ENCODE results near the gene SRSF4. TPM values are rescaled to one million over a fixed set of nuclear protein-coding genes. Genes with fewer than 3 reads are reported as not detected.

SRSF4 gene
- total and polyA plus RNA-seq, 2 donors (not counting 1 experiment from before 2014, with no cell fraction given) = 51.4 to 61.9 TPM

- DNase-seq (ENCODE audit: low read depth in 2 of 2) = peak; percentile 49 to 58
- H3K4me2 ChIP-seq (ENCODE audit: extremely low read depth, insufficient read depth, low read length) = peak overlapping the region; percentile 83
- no peaks in the 10 kb centered on the region for H3K27me3 ChIP-seq (ENCODE audit: control insufficient read depth, insufficient read depth, low read length)
- H3K27ac ChIP-seq (ENCODE audit: insufficient read depth, low read length) = peak overlapping the region; percentile 79
- peaks cover 9% of the 10 kb centered on the region for H3K4me1 ChIP-seq (ENCODE audit: control insufficient read depth, extremely low read depth, insufficient read depth, low read length)
- peak overlapping the region; percentile 57 to 77 (median 68) for H3K4me3 ChIP-seq (replicated peaks in 1 of 4; ENCODE audit: control extremely low read depth in 1 of 4, insufficient read depth in 1 of 4, low read depth in 3 of 4, low read length in 4 of 4)
- no peak for TF ChIP-seq CTCF (conservative IDR thresholded peaks at IDR 0.05 in 1 of 2, IDR thresholded peaks at IDR 0.05 in 1 of 2; ENCODE audit: low read depth in 1 of 2, low read length in 2 of 2)
- TF ChIP-seq EZH2 (IDR thresholded peaks at IDR 0.05; ENCODE audit: low read length, missing control alignments) = no peak
- H3K36me3 ChIP-seq (ENCODE audit: control insufficient read depth, insufficient read depth, low read length) = peaks cover 7% of the 10 kb centered on the region
- H3K9ac ChIP-seq (ENCODE audit: insufficient read depth, low read length) = peak overlapping the region; percentile 90
- H2AFZ ChIP-seq (ENCODE audit: low read length) = no peak overlapping the region
- no peaks in the 10 kb centered on the region for H3K9me3 ChIP-seq (ENCODE audit: control insufficient read depth, insufficient read depth, low read depth, low read length)
- peaks cover 24% of the 10 kb centered on the region for H3K79me2 ChIP-seq (ENCODE audit: control insufficient read depth, insufficient read depth, low read length)
- H4K20me1 ChIP-seq (ENCODE audit: control insufficient read depth, extremely low read depth, insufficient read depth, low read length) = no peaks in the 10 kb centered on the region
These were observed 58.4 kb downstream of the SRSF4 start for GRCh38 chr1:29123053-29123886.

- Histone ChIP-seq H3K27ac (ENCODE audit: insufficient read depth, low read length) (peak overlapping the region; percentile 79), H3K4me3 (replicated peaks in 1 of 4; ENCODE audit: control extremely low read depth in 1 of 4, insufficient read depth in 1 of 4, low read depth in 3 of 4, low read length in 4 of 4) (peak overlapping the region; percentile 57 to 77 (median 68)), H3K9me3 (ENCODE audit: control insufficient read depth, insufficient read depth, low read depth, low read length) (no peaks in the 10 kb centered on the region), H3K27me3 (ENCODE audit: control insufficient read depth, insufficient read depth, low read length) (no peaks in the 10 kb centered on the region), H3K4me1 (ENCODE audit: control insufficient read depth, extremely low read depth, insufficient read depth, low read length) (peaks cover 9% of the 10 kb centered on the region), H3K4me2 (ENCODE audit: extremely low read depth, insufficient read depth, low read length) (peak overlapping the region; percentile 83), H2AFZ (ENCODE audit: low read length) (no peak overlapping the region), H3K36me3 (ENCODE audit: control insufficient read depth, insufficient read depth, low read length) (peaks cover 7% of the 10 kb centered on the region), H3K79me2 (ENCODE audit: control insufficient read depth, insufficient read depth, low read length) (peaks cover 24% of the 10 kb centered on the region), H3K9ac (ENCODE audit: insufficient read depth, low read length) (peak overlapping the region; percentile 90), H4K20me1 (ENCODE audit: control insufficient read depth, extremely low read depth, insufficient read depth, low read length) (no peaks in the 10 kb centered on the region)
- no peak for TF ChIP-seq CTCF (conservative IDR thresholded peaks at IDR 0.05 in 1 of 2, IDR thresholded peaks at IDR 0.05 in 1 of 2; ENCODE audit: low read depth in 1 of 2, low read length in 2 of 2)
- TF ChIP-seq EZH2 (IDR thresholded peaks at IDR 0.05; ENCODE audit: low read length, missing control alignments) = no peak
- DNase-seq (ENCODE audit: low read depth in 2 of 2) = peak; percentile 73 to 92
These were observed 59.0 kb downstream of the SRSF4 start for GRCh38 chr1:29122682-29123052.

- Histone ChIP-seq H3K9ac (ENCODE audit: insufficient read depth, low read length) (peak overlapping the region; percentile 90), H3K36me3 (ENCODE audit: control insufficient read depth, insufficient read depth, low read length) (peaks cover 7% of the 10 kb centered on the region), H3K4me1 (ENCODE audit: control insufficient read depth, extremely low read depth, insufficient read depth, low read length) (peaks cover 9% of the 10 kb centered on the region), H3K4me3 (replicated peaks in 1 of 4; ENCODE audit: control extremely low read depth in 1 of 4, insufficient read depth in 1 of 4, low read depth in 3 of 4, low read length in 4 of 4) (peak overlapping the region; percentile 19 to 77 (median 64)), H3K9me3 (ENCODE audit: control insufficient read depth, insufficient read depth, low read depth, low read length) (no peaks in the 10 kb centered on the region), H2AFZ (ENCODE audit: low read length) (no peak overlapping the region), H4K20me1 (ENCODE audit: control insufficient read depth, extremely low read depth, insufficient read depth, low read length) (no peaks in the 10 kb centered on the region), H3K27me3 (ENCODE audit: control insufficient read depth, insufficient read depth, low read length) (no peaks in the 10 kb centered on the region), H3K4me2 (ENCODE audit: extremely low read depth, insufficient read depth, low read length) (peak overlapping the region; percentile 83), H3K79me2 (ENCODE audit: control insufficient read depth, insufficient read depth, low read length) (peaks cover 24% of the 10 kb centered on the region), H3K27ac (ENCODE audit: insufficient read depth, low read length) (peak overlapping the region; percentile 79)
- TF ChIP-seq CTCF (conservative IDR thresholded peaks at IDR 0.05 in 1 of 2, IDR thresholded peaks at IDR 0.05 in 1 of 2; ENCODE audit: low read depth in 1 of 2, low read length in 2 of 2) (no peak), EZH2 (IDR thresholded peaks at IDR 0.05; ENCODE audit: low read length, missing control alignments) (no peak)
- peak; percentile 42 to 51 for DNase-seq (ENCODE audit: low read depth in 2 of 2)
These were observed 59.6 kb downstream of the SRSF4 start for GRCh38 chr1:29121936-29122681.

Data from fibroblast of lung (primary cell).